K562 (cell line): Measurements from ENCODE around the gene GAB2. TPM values are rescaled to one million over a fixed set of nuclear protein-coding genes. Genes with fewer than 3 reads are reported as not detected.

Source experiments
- ETS1 ChIP-seq: conservative IDR thresholded peaks from 2 replicates; pipeline ENCODE4 v1.6.1; 2011; ENCODE audit warnings: low read depth, mild to moderate bottlenecking, low read length; ENCODE audit not compliant: control insufficient read depth
- FOS ChIP-seq: IDR thresholded peaks from 3 replicates; pipeline ENCODE4 v1.6.1; 2011; ENCODE audit not compliant: insufficient read length; ENCODE audit errors: extremely low read depth
- MGA ChIP-seq: fragments of 450-650 bp; IDR thresholded peaks from 2 replicates; pipeline ENCODE4 v1.6.1; 2016; ENCODE audit warnings: mild to moderate bottlenecking, moderate library complexity
- NRF1 ChIP-seq, 2 experiments: fragments of 450-650 bp; IDR thresholded peaks in 1 of 2; conservative IDR thresholded peaks in 1 of 2; 2 replicates each; pipeline ENCODE4 v1.6.1; 2014; ENCODE audit warnings: mild to moderate bottlenecking in 2 of 2
- SAFB ChIP-seq: fragments of 200-400 bp; formaldehyde crosslinking; IDR thresholded peaks from 2 replicates; pipeline ENCODE4 v1.6.1; 2017; ENCODE audit warnings: low read depth, low read length, borderline replicate concordance
- SIN3A ChIP-seq, 2 experiments: fragments of 150-350 bp in 1 of 2; IDR thresholded peaks; 2 replicates each; pipeline ENCODE4 v1.6.1; 2011 to 2016; ENCODE audit warnings: borderline replicate concordance in 2 of 2, low read depth in 2 of 2, low read length in 2 of 2, mild to moderate bottlenecking in 2 of 2, moderate library complexity in 2 of 2; ENCODE audit not compliant: control insufficient read depth in 1 of 2
- UBTF ChIP-seq, 2 experiments: IDR thresholded peaks; 2 replicates each; pipeline ENCODE4 v1.6.1; 2012; ENCODE audit warnings: improper control_type of control experiment in 2 of 2, low read depth in 2 of 2, low read length in 2 of 2, borderline replicate concordance in 1 of 2
- ZFX ChIP-seq: sonication (generic); formaldehyde crosslinking; IDR thresholded peaks from 2 replicates; pipeline ENCODE4 v1.8.0; 2022; ENCODE audit warnings: mild to moderate bottlenecking, missing genetic modification reagents, moderate library complexity
- polyA plus RNA-seq, 8 experiments: library from polyadenylated mRNA; depleted of rRNA in 4 of 8; stranded (reverse) in 5 of 8; unstranded in 3 of 8; fragments of >200 nt; fragmentation: Nextera tagmentation in 2 of 8; fragmentation: Illumina TruSeq in 1 of 8; extraction: Ambion mirVana in 2 of 8; extraction: Trizol in 1 of 8; gene quantifications; 2 replicates each; pipeline versions ENCODE4 v1.2.1 to v1.2.3, GENCODE V29; 2011 to 2014; ENCODE audit warnings: inconsistent platforms in 1 of 8, missing spikeins in 1 of 8
- total RNA-seq, 7 experiments: library from RNA; depleted of rRNA in 6 of 7; stranded (reverse); fragments of >200 nt in 6 of 7; fragmentation: Illumina TruSeq in 2 of 7; extraction: Trizol in 2 of 7; gene quantifications; 2 replicates each; pipeline versions ENCODE4 v1.2.1 to v1.2.3, GENCODE V29; 2011 to 2021; ENCODE audit warnings: low replicate concordance in 1 of 7

The GAB2 gene
- total and polyA plus RNA-seq, 9 of the 15 experiments (the other 6 are each of a cell fraction or from before 2014, with no cell fraction given), result 2.3 to 35.2 (median 16.1) TPM

DNA sequence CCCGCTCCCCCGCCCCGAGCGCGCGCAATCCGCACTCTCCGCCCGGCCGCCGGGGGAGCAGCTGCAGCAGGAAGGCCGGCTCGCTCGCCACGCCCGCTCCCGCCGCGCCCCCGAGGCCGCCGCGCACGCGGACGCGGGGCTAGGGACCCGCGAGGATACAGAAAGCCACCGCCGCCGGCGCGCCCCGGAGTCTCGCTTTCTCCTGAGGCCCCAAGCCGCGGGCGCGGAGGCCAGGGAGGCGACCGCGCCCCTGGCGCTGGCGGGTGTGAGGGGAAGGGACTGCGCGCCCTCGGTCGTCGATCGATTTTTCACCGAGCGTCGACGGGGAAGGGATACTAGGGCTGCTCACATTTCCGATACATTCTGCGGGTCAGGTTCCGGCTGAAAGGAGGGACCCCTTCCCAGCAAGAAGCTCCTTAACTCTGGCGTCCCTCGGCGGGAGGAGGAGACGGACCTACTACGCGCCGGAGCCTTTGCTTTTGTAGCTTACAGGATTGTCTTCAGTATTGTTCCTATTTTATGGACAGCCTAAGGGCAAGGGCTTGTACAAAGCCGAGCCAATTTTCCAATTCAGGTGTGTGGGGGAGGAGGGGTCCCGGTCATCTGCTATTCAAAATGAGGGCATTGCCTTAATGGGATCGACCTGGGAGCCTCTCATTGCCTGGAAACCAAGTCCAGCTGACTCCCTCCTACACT is 416 bp upstream of the GAB2 start (continued):
- TF ChIP-seq MGA (peak; percentile 82), SAFB (0 out of 2 replicates have a peak, but pooled peaks have one; percentile 35), UBTF (IDR thresholded peaks at IDR 0.05; ENCODE audit: borderline replicate concordance in 1 of 2, low read depth in 2 of 2, low read length in 2 of 2) (peak in 1 of 2 experiments; percentile 83; a peak in 2 of 4 replicates), ETS1 (peak; percentile 58), FOS (no peak), ZFX (CRISPR knock-in tag) (peak; percentile 70), NRF1 (conservative IDR thresholded peaks at IDR 0.05 in 1 of 2, IDR thresholded peaks at IDR 0.05 in 1 of 2) (peak; percentile 81 to 84), SIN3A (IDR thresholded peaks at IDR 0.05; ENCODE audit: borderline replicate concordance in 2 of 2, control insufficient read depth in 1 of 2, low read depth in 2 of 2, low read length in 2 of 2) (peak in 1 of 2 experiments; percentile 83; a peak in 1 of 4 replicates)
